Activated CD4-positive, CD25-positive, alpha-beta regulatory T cell treated with anti-CD3 and anti-CD28 coated beads, Interleukin-2, amount 50 U/mL, for 24 hours (primary cell): ENCODE results near the gene ICE1.
"Not testable (repeated sequence)": the region's sequence is repeated elsewhere in the genome, so short reads cannot be mapped to it uniquely, and the experiment has no call there.

ENCODE experiments used
- ATAC-seq, 2 donors: fragments of 150-1000 bp; cut with Tn5 transposase; one replicate each; pipeline ENCODE4 v1.10.0; 2021; ENCODE audit warnings: mild to moderate bottlenecking in 1 of 2, moderate library complexity in 1 of 2

Gene ICE1

GRCh38 chr5:5451863-5452262 lies 29.4 kb downstream of the ICE1 start:
- ATAC-seq, result no peak

GRCh38 chr5:5453131-5453530 lies 30.7 kb downstream of the ICE1 start:
- no peak for ATAC-seq

GRCh38 chr5:5454391-5454790 lies 31.9 kb downstream of the ICE1 start:
- ATAC-seq, result no peak

DNA sequence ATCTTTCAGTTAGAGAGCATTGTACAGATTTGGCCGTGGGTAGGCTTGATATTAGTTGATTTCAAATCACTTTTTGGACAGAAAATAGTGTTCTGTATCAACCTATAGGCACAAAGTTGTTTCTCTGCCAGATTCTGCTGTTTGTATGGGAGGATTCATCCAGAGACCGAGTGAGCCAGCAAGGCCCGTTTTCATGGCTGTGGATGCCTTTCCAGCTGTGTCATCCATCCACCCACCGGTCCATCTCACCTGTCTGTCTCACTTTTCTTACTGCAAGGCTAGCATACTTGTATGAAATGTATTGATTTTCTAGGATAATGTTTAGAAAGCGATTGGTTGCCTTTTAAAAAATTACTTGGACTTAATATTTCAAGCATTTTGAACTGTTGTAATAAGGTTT lies 34.4 kb downstream of the ICE1 start:
- ATAC-seq, result no peak

- no peak for ATAC-seq
Observed at GRCh38 chr5:5460311-5460710, 37.8 kb downstream of the ICE1 start.

DNA sequence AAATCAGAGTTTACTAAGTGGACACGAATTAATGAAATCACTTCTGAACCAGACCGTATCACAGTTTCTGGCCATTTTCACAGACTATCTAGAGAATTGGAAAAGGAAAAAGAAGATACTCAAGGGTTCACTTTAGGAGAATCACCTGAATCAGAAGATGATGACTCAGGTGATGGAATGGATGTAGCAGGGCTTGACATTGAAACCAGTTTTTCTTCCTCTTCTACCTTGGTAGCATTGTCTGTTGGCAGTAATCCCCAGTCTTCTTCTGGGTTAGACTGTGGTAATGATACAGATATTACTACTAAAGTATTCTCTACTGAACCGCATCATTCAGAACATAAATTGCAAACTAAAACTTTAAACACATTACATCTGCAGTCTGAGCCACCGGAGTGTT lies 38.5 kb downstream of the ICE1 start:
- ATAC-seq, result no peak

DNA sequence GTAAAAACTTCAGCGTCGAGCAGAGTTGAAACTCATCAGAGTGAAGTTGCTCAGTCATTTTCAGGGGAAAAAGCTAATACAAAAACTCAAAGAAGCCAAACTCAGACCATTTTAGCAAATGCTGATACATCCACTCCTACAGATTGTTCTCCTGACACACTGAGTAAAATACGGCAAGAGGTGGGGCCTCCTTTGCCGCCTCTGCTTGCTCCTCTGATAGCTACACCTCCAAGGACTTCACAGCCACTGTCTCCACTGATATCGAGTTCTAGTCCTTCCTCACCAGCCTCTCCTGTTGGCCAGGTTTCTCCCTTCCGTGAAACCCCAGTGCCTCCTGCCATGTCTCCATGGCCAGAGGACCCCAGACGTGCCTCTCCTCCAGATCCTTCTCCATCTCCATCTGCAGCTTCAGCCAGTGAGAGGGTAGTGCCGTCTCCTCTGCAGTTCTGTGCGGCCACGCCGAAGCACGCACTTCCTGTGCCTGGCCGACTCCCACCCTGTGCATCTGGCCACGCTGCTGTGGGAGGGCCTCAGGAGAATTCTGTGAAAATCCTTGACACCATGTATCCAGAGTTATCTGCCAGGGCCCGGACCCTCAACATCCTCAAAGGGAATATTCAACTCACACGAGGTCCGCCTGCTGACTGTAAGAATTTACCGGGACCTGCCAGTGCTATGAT lies 41.7 kb downstream of the ICE1 start:
- no peak for ATAC-seq

DNA sequence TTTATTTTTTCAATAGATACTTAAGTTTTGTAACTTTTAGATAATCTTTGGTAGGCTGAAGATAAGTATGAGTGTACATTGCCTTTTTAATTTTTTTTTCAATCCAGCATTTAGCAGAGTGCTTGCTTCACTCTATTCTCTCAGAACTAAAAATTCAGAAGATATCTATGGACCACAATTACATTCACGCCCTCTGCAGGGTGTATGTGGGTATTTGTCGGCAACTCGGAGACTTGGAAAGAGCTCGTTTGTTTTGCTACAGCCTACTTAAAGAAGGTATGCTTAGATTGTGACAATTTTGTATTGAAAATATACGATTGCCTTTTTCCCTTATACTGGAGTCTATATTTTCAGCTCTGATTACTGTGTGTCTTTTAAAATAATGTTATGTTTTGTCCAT lies 43.8 kb downstream of the ICE1 start:
- no peak for ATAC-seq

- ATAC-seq, result no peak
Observed at GRCh38 chr5:5467737-5468136, 45.3 kb downstream of the ICE1 start.

- no peak for ATAC-seq
Observed at GRCh38 chr5:5470933-5471332, 48.5 kb downstream of the ICE1 start.

DNA sequence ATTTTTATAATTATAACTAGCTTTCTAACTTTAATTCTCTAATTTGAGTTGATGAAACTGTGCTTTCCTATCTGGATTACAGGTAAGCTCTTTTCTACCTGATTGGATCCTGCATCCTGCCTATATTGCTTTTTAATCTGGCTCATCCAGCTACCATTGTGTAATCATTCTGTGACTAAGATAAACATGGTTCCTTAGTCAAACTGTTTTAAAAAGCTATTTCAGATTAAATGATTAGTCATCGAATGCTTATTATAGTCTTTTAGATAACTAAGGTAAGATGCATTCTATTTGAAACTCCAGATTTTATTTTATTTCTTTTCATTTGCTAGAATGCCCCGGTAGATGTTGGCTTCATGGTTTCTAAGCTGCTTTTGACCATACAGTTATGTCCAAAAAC lies 50.7 kb downstream of the ICE1 start:
- ATAC-seq, result no peak

DNA sequence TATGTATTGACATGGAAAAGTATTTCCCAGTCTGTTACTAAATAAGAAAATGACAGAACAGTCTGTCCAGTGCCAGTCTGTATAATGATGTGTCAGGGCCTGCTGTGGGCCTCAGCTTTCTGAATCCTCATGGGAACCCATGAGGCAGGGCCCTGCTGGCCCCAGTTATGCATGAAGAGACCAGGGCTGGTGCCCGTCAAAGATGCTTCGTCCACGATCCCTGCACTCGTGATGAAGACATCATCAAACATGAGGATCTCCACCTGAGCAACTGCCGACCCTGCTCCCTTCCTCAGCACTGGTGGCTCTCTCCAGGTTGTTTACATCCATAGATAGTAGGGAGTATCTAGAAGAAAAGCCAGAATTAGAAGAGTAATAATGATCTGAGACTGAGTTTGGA lies 52.5 kb downstream of the ICE1 start:
- ATAC-seq, result no peak

- no peak for ATAC-seq
Observed at GRCh38 chr5:5475975-5476374, 53.5 kb downstream of the ICE1 start.

GRCh38 chr5:5479578-5479977 lies 57.1 kb downstream of the ICE1 start:
- ATAC-seq, result not testable (repeated sequence)

DNA sequence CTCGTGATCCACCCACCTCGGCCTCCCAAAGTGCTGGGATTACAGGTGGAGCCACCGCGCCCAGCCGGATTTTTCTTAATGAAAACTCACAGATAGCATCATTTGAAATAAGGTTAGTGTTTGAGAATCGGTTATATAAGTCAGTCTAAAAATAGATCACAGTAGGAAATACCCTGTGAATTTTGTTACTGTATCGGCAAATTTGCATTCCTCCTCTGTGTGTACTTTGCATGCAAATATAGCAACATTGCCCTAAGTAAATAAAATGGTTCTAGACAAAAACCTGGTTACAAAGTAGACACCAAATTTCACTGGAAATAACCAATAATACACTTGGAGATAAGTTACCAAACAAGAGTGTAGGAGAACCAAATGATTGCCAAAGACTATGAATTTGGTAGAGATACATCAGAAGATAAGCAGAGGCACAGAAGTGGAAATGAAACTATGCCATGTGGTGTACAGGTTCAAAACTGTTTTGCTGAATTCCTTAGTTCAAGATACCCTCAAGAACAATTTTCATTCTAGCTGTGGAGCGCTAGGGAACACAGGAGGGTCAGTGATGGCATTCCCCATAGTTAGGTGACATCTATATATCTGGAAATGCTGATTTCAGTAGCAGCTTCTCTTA lies 58.1 kb downstream of the ICE1 start:
- ATAC-seq, result no peak

- ATAC-seq, result no peak
Observed at GRCh38 chr5:5481206-5481605, 58.7 kb downstream of the ICE1 start.

DNA sequence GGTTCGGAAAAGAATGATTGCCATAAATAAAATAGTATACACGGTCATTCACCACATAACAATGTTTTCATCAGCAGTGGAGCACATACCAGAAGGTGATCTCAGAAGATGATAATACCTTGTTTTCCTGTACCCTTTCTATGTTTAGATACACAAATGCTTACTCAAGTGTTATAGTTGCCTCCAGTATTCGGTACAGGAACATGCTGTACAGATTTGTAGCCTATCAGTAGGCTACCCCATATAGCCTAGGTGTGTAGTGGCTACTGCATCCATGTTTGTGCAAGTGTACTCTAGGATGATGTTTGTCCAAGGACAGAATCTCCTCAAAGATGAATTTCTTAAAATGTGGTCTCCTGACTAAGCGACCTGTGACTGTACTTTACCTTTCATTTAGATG lies 59.2 kb downstream of the ICE1 start:
- ATAC-seq, result no peak

DNA sequence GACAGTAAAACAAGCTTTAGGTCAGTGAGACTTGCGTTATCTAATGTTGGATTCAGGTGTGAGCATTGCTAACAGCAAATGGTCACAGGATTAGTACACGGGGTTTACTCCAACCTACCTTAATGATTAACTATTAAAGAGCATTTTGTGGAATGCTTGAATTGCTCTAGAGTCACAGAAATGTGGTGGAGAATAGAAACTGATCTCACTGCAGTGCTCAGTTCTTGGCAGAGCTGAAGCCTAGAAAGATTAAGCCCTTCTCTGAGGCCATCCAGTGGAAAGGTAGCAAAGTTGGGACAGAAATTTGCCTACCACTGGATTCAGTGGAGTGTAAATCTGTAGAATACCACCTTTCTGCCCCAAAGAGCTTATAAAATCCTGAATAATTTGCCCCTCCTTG lies 60.9 kb downstream of the ICE1 start:
- no peak for ATAC-seq

- ATAC-seq, result no peak
Observed at GRCh38 chr5:5483880-5484598, 61.6 kb downstream of the ICE1 start.

DNA sequence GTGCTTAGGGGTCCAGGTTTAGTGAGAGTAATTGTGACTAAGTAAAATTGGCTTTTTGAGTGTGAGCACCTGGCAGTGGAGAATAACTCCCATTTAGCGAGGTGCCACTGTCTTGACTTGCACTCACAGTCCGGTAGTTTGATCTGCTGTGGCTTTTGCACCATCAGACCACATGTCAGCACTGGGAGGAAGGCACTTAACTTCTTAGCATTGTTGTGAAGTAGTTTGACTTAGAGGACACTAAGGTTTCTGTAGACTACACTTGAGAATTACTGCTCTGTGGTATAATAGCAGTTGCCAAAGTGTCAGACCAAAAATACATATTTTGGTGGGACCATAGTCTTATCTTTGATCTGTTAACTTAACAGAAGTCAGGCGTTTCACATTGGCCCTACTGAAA lies 63.6 kb downstream of the ICE1 start:
- ATAC-seq, result no peak

GRCh38 chr5:5487585-5488360 lies 65.3 kb downstream of the ICE1 start:
- no peak for ATAC-seq

DNA sequence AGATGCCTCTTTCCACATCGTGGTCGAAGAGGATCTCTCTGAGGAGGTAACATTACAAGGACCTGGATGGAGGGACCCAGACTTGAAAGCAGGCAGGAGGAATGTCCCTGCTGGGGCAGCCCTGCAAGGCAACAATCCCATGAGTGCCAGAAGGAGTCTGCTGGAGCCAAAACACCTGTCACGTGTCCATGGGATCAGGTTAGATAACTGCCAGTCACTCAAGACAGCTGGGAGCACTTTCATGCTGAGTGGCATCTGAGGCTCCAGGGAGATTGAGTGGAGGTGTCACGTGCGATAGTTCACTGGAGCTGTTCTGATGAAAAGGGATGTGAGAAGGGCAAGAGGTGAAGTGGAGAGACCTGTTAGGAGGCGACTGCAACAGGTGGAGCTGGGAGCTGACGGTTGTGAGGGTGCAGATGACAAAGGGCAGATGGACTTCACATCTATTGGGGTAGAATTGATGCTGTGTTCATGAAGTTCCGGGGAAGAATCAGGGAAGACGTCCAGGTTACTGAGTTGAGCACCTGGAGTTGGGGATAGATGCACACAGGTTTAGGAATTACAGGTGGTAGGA lies 68.4 kb downstream of the ICE1 start:
- no peak for ATAC-seq
